HepG2 (cell line): ENCODE data around the gene SAMD14. TPM values are rescaled to one million over a fixed set of nuclear protein-coding genes. Genes with fewer than 3 reads are reported as not detected.

Experiments used
- CEBPG ChIP-seq: IDR thresholded peaks from 2 replicates; pipeline ENCODE4 v1.6.1; 2016
- FOXO1 ChIP-seq: sonication (generic); formaldehyde crosslinking; IDR thresholded peaks from 2 replicates; pipeline ENCODE4 v1.4.0; 2020; ENCODE audit warnings: missing genetic modification reagents
- GZF1 ChIP-seq: sonication (generic); formaldehyde crosslinking; IDR thresholded peaks from 2 replicates; pipeline ENCODE4 v1.5.1; 2020; ENCODE audit warnings: mild to moderate bottlenecking, missing genetic modification reagents
- HOXA5 ChIP-seq: sonication (generic); formaldehyde crosslinking; IDR thresholded peaks from 2 replicates; pipeline ENCODE4 v1.4.0; 2020; ENCODE audit warnings: missing genetic modification reagents
- JARID2 ChIP-seq: sonication (generic); formaldehyde crosslinking; IDR thresholded peaks from 2 replicates; pipeline ENCODE4 v1.8.1; 2023; ENCODE audit warnings: missing genetic modification reagents, inconsistent platforms; ENCODE audit not compliant: insufficient replicate concordance
- PCBP1 ChIP-seq: fragments of 200-400 bp; formaldehyde crosslinking; IDR thresholded peaks from 2 replicates; pipeline ENCODE4 v1.6.1; 2017; ENCODE audit warnings: mild to moderate bottlenecking, low read depth, low read length, borderline replicate concordance
- SKI ChIP-seq: fragments of 450-650 bp; IDR thresholded peaks from one replicate; pipeline ENCODE4 v1.6.1; 2018; ENCODE audit warnings: mild to moderate bottlenecking; ENCODE audit not compliant: partially characterized antibody
- UBTF ChIP-seq: sonication (generic); formaldehyde crosslinking; IDR thresholded peaks from 2 replicates; pipeline ENCODE4 v1.4.0; 2020; ENCODE audit warnings: mild to moderate bottlenecking, missing genetic modification reagents
- ZFP36 ChIP-seq: fragments of 150-350 bp; IDR thresholded peaks from 2 replicates; pipeline ENCODE4 v1.6.1; 2018; ENCODE audit warnings: borderline replicate concordance, low read length, low read depth; ENCODE audit not compliant: partially characterized antibody
- ZNF296 ChIP-seq: sonication (generic); formaldehyde crosslinking; conservative IDR thresholded peaks from 2 replicates; pipeline ENCODE4 v1.5.0; 2020; ENCODE audit warnings: mild to moderate bottlenecking, missing genetic modification reagents
- ZNF441 ChIP-seq: sonication (generic); formaldehyde crosslinking; IDR thresholded peaks from 2 replicates; pipeline ENCODE4 v1.7.0; 2021; ENCODE audit warnings: missing genetic modification reagents, borderline replicate concordance
- ZNF513 ChIP-seq: sonication (generic); formaldehyde crosslinking; conservative IDR thresholded peaks from 2 replicates; pipeline ENCODE4 v1.5.0; 2020; ENCODE audit warnings: missing genetic modification reagents
- ZNF746 ChIP-seq: sonication (generic); formaldehyde crosslinking; IDR thresholded peaks from 2 replicates; pipeline ENCODE4 v1.8.0; 2022; ENCODE audit warnings: mild to moderate bottlenecking, missing genetic modification reagents
- ZNF782 ChIP-seq: sonication (generic); formaldehyde crosslinking; IDR thresholded peaks from 2 replicates; pipeline ENCODE4 v1.4.0; 2020; ENCODE audit warnings: missing genetic modification reagents, mild to moderate bottlenecking, borderline replicate concordance
- ZSCAN9 ChIP-seq: IDR thresholded peaks from 2 replicates; pipeline ENCODE4 v1.6.1; 2016; ENCODE audit warnings: borderline replicate concordance
- polyA plus RNA-seq, 8 experiments: library from polyadenylated mRNA; depleted of rRNA in 3 of 8; stranded (reverse) in 7 of 8; unstranded in 1 of 8; fragments of >200 nt; fragmentation: Illumina TruSeq in 4 of 8; extraction: Trizol in 4 of 8; gene quantifications; 2 replicates each; pipeline versions ENCODE4 v1.2.1 to v1.2.3, GENCODE V29; 2011 to 2016; ENCODE audit warnings: low read depth in 4 of 8, missing spikeins in 1 of 8, mixed read lengths in 1 of 8; ENCODE audit not compliant: insufficient read depth in 1 of 8
- total RNA-seq, 5 experiments: library from RNA; depleted of rRNA; stranded (reverse); fragments of >200 nt; fragmentation: Illumina TruSeq; extraction: Trizol; gene quantifications; 2 replicates each; pipeline ENCODE4 v1.2.3, GENCODE V29; 2016; ENCODE audit warnings: low read depth in 1 of 5
- TF ChIP-seq, protein P1 (sequence below): sonication (generic); formaldehyde crosslinking; IDR thresholded peaks from 2 replicates; pipeline ENCODE4 v1.4.0; 2020; ENCODE audit warnings: missing genetic modification reagents, borderline replicate concordance
- TF ChIP-seq, protein P2 (sequence below): sonication (generic); formaldehyde crosslinking; IDR thresholded peaks from 2 replicates; pipeline ENCODE4 v1.5.1; 2020; ENCODE audit warnings: missing genetic modification reagents, mild to moderate bottlenecking, borderline replicate concordance
- TF ChIP-seq, protein P3 (sequence below): sonication (generic); formaldehyde crosslinking; IDR thresholded peaks from 2 replicates; pipeline ENCODE4 v1.4.0; 2020; ENCODE audit warnings: missing genetic modification reagents, mild to moderate bottlenecking, borderline replicate concordance

SAMD14 gene
- total and polyA plus RNA-seq, 2 of the 13 experiments (the other 11 are each of a cell fraction or from before 2014, with no cell fraction given) = 0.07 to 0.22 TPM

DNA sequence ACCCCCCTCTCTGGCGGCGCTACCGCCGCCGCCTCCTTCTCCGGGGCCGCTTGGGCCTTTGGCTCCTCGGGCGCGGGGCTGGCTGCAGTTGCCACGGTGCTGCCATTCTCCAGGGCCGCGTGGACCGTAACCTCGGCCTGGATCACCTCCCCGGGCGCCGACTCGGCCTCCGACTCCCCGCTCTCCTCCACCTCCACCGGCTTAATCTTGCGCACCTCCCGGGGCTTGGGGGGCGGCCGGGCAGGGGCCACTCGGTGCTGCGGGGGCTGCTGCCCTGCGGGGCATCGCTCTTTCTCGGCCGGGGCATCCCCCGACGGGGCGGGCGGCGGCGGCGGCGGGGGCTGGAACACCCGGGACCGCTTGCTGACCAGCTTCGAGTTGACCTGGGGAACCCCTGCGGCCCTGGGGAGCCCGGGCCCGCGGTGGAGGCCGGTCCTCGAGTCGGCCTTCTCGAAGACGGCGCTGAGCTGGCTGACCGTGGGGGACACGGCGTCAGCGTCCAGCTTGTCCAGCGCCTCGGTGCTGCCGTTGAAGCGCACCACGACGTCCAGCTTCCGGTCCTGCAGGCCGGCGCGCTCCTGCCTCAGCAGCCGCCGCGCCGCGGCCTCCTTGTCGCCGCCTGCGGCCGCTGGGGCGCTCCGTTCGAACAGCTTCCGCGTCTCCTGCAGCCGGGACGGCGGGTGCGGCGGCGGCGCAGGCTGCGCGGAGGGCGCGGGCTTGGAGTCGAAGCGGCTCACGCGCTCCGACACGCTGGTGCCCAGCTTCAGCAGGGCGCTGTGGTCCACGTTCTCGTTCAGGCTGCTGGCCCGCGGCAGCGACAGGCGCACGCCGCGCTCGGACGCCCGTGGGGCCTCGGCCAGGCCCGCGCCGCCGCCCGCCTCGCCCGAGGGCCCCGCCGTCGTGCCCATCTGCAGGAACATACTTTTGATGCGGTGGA is 19.7 kb upstream of the SAMD14 start (continued):
- peak; percentile 46; the same call in 1 of the 2 replicates for TF ChIP-seq FOXO1 (CRISPR knock-in tag)
- TF ChIP-seq ZNF513 (CRISPR knock-in tag) = no peak
- peak; percentile 47 for TF ChIP-seq SKI
- TF ChIP-seq, protein P1, sequence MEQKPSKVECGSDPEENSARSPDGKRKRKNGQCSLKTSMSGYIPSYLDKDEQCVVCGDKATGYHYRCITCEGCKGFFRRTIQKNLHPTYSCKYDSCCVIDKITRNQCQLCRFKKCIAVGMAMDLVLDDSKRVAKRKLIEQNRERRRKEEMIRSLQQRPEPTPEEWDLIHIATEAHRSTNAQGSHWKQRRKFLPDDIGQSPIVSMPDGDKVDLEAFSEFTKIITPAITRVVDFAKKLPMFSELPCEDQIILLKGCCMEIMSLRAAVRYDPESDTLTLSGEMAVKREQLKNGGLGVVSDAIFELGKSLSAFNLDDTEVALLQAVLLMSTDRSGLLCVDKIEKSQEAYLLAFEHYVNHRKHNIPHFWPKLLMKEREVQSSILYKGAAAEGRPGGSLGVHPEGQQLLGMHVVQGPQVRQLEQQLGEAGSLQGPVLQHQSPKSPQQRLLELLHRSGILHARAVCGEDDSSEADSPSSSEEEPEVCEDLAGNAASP = peak; percentile 6; the same call in 1 of the 2 replicates
- no peak for TF ChIP-seq CEBPG (CRISPR knock-in tag)
- no peak for TF ChIP-seq PCBP1
- TF ChIP-seq JARID2 (CRISPR knock-in tag) = no peak
- TF ChIP-seq GZF1 (CRISPR knock-in tag) = no peak
- TF ChIP-seq ZNF441 (CRISPR knock-in tag) = peak; percentile 86
- TF ChIP-seq ZNF782 (CRISPR knock-in tag) = no peak
- TF ChIP-seq UBTF (CRISPR knock-in tag) = peak; percentile 99
- TF ChIP-seq ZNF296 (CRISPR knock-in tag) = no peak
- TF ChIP-seq ZFP36 = no peak
- no peak for TF ChIP-seq ZSCAN9 (CRISPR knock-in tag)
- no peak for TF ChIP-seq HOXA5 (CRISPR knock-in tag)
- TF ChIP-seq, protein P2, sequence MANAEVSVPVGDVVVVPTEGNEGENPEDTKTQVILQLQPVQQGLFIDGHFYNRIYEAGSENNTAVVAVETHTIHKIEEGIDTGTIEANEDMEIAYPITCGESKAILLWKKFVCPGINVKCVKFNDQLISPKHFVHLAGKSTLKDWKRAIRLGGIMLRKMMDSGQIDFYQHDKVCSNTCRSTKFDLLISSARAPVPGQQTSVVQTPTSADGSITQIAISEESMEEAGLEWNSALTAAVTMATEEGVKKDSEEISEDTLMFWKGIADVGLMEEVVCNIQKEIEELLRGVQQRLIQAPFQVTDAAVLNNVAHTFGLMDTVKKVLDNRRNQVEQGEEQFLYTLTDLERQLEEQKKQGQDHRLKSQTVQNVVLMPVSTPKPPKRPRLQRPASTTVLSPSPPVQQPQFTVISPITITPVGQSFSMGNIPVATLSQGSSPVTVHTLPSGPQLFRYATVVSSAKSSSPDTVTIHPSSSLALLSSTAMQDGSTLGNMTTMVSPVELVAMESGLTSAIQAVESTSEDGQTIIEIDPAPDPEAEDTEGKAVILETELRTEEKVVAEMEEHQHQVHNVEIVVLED (CRISPR knock-in tag) = no peak
- no peak; the same call in 1 of the 2 replicates for TF ChIP-seq ZNF746 (CRISPR knock-in tag)
- TF ChIP-seq, protein P3, sequence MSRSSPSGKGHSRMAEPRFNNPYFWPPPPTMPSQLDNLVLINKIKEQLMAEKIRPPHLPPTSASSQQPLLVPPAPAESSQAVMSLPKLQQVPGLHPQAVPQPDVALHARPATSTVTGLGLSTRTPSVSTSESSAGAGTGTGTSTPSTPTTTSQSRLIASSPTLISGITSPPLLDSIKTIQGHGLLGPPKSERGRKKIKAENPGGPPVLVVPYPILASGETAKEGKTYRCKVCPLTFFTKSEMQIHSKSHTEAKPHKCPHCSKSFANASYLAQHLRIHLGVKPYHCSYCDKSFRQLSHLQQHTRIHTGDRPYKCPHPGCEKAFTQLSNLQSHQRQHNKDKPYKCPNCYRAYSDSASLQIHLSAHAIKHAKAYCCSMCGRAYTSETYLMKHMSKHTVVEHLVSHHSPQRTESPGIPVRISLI (CRISPR knock-in tag) = no peak
